ENCODE results near the gene TMEM203. TPM values are rescaled to one million over a fixed set of nuclear protein-coding genes. Genes with fewer than 3 reads are reported as not detected.

The TMEM203 gene
- total and polyA plus RNA-seq, 2 of the 13 experiments (the other 11 are each of a cell fraction or from before 2014, with no cell fraction given), result 23.4 to 36.7 TPM

DNA sequence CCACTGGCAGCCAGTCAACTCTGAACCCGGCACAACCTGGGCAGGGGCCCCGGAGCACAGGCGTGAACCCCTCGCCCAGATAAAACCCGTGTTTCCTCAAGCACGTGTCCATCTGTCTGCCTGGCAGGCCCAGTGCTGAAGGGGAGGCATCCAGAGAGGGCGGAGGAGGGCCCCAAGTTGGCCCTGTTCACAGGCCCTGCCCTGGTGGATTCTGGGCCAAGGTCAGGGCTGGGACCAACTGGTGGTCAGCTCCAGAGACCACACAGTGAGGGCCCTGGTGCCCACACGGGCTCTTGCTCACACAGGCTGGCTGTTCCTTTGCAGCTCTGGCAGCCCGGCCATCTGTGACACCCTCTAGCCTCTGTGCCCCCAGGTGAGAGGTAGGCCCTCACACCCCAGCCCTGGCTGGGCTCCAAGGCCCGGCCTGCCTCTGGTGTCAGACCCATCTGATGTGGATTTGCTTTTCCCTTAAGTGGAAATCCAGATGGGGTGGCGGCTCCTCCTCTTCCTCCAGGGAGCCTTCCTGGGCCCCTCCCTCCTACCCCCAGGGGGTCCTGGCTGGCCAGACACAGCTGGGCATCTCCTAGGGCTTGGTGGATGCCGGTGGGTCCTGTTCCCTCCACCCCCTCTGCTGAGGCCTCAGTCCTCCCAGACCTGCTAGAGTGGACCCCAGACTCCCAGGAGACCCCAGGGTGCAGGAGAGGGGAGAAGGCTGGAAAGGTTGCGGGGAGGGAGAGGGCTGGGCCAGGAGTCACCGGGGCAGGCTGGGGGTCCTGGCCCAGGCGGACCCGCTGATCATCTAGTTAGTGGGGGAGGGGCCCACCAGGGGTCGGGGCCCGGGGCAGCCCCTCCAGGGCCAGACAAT lies 45.1 kb upstream of the TMEM203 start (continued):
- TF ChIP-seq, protein P1, sequence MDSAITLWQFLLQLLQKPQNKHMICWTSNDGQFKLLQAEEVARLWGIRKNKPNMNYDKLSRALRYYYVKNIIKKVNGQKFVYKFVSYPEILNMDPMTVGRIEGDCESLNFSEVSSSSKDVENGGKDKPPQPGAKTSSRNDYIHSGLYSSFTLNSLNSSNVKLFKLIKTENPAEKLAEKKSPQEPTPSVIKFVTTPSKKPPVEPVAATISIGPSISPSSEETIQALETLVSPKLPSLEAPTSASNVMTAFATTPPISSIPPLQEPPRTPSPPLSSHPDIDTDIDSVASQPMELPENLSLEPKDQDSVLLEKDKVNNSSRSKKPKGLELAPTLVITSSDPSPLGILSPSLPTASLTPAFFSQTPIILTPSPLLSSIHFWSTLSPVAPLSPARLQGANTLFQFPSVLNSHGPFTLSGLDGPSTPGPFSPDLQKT (CRISPR knock-in tag; IDR thresholded peaks at IDR 0.05; ENCODE audit: borderline replicate concordance), result no peak
- TF ChIP-seq, protein P2, sequence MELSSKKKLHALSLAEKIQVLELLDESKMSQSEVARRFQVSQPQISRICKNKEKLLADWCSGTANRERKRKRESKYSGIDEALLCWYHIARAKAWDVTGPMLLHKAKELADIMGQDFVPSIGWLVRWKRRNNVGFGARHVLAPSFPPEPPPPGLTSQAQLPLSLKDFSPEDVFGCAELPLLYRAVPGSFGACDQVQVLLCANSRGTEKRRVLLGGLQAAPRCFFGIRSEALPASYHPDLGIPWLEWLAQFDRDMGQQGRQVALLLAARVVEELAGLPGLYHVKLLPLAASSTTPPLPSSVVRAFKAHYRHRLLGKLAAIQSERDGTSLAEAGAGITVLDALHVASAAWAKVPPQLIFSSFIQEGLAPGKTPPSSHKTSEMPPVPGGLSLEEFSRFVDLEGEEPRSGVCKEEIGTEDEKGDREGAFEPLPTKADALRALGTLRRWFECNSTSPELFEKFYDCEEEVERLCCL (CRISPR knock-in tag; IDR thresholded peaks at IDR 0.05; ENCODE audit: borderline replicate concordance), result no peak
- no peak for TF ChIP-seq KLF12 (CRISPR knock-in tag; IDR thresholded peaks at IDR 0.05; ENCODE audit: borderline replicate concordance)
- no peak for TF ChIP-seq HMGA1 (CRISPR knock-in tag; conservative IDR thresholded peaks at IDR 0.05)
- TF ChIP-seq WIZ (CRISPR knock-in tag; IDR thresholded peaks at IDR 0.05), result no peak
- TF ChIP-seq MAFF (IDR thresholded peaks at IDR 0.05; ENCODE audit: low read depth, low read length), result no peak
- TF ChIP-seq ZFX (CRISPR knock-in tag; IDR thresholded peaks at IDR 0.05; ENCODE audit: low read depth), result peak; percentile 78
- TF ChIP-seq, protein P3, sequence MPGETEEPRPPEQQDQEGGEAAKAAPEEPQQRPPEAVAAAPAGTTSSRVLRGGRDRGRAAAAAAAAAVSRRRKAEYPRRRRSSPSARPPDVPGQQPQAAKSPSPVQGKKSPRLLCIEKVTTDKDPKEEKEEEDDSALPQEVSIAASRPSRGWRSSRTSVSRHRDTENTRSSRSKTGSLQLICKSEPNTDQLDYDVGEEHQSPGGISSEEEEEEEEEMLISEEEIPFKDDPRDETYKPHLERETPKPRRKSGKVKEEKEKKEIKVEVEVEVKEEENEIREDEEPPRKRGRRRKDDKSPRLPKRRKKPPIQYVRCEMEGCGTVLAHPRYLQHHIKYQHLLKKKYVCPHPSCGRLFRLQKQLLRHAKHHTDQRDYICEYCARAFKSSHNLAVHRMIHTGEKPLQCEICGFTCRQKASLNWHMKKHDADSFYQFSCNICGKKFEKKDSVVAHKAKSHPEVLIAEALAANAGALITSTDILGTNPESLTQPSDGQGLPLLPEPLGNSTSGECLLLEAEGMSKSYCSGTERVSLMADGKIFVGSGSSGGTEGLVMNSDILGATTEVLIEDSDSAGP (CRISPR knock-in tag; IDR thresholded peaks at IDR 0.05; ENCODE audit: borderline replicate concordance), result peak; percentile 57; the same call in 1 of the 2 replicates
- no peak for TF ChIP-seq RBM39 (IDR thresholded peaks at IDR 0.05; ENCODE audit: low read depth, low read length, poor library complexity, severe bottlenecking)
- no peak for TF ChIP-seq KDM5A (IDR thresholded peaks at IDR 0.05; ENCODE audit: borderline replicate concordance, low read length)
- TF ChIP-seq SRSF1 (optimal IDR thresholded peaks at IDR 0.05; ENCODE audit: low read depth, low read length), result no peak
- TF ChIP-seq, protein P4, sequence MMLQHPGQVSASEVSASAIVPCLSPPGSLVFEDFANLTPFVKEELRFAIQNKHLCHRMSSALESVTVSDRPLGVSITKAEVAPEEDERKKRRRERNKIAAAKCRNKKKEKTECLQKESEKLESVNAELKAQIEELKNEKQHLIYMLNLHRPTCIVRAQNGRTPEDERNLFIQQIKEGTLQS (CRISPR knock-in tag; IDR thresholded peaks at IDR 0.05), result no peak
- no peak for TF ChIP-seq ZMYM2 (CRISPR knock-in tag; IDR thresholded peaks at IDR 0.05)
- TF ChIP-seq ZNF747 (CRISPR knock-in tag; IDR thresholded peaks at IDR 0.05; ENCODE audit: borderline replicate concordance), result no peak
- TF ChIP-seq DMAP1 (CRISPR knock-in tag; IDR thresholded peaks at IDR 0.05), result no peak
- TF ChIP-seq, protein P5, sequence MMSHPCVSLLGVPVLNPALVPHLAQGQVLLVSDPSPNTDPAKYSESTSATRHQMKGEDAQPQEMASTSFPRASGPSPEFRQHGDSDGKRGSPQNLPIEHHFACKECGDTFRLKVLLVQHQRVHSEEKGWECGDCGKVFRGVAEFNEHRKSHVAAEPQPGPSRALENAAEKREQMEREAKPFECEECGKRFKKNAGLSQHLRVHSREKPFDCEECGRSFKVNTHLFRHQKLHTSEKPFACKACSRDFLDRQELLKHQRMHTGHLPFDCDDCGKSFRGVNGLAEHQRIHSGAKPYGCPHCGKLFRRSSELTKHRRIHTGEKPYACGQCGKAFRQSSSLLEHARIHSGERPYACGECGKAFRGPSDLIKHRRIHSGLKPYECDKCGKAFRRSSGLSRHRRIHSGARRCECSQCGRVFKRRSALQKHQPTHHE (CRISPR knock-in tag; IDR thresholded peaks at IDR 0.05; ENCODE audit: borderline replicate concordance), result no peak
- no peak for TF ChIP-seq HDAC2 (CRISPR knock-in tag; IDR thresholded peaks at IDR 0.05)
- no peak for TF ChIP-seq KMT2B (CRISPR knock-in tag; IDR thresholded peaks at IDR 0.05)
- TF ChIP-seq, protein P6, sequence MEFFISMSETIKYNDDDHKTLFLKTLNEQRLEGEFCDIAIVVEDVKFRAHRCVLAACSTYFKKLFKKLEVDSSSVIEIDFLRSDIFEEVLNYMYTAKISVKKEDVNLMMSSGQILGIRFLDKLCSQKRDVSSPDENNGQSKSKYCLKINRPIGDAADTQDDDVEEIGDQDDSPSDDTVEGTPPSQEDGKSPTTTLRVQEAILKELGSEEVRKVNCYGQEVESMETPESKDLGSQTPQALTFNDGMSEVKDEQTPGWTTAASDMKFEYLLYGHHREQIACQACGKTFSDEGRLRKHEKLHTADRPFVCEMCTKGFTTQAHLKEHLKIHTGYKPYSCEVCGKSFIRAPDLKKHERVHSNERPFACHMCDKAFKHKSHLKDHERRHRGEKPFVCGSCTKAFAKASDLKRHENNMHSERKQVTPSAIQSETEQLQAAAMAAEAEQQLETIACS (CRISPR knock-in tag; IDR thresholded peaks at IDR 0.05), result no peak
- TF ChIP-seq, protein P7, sequence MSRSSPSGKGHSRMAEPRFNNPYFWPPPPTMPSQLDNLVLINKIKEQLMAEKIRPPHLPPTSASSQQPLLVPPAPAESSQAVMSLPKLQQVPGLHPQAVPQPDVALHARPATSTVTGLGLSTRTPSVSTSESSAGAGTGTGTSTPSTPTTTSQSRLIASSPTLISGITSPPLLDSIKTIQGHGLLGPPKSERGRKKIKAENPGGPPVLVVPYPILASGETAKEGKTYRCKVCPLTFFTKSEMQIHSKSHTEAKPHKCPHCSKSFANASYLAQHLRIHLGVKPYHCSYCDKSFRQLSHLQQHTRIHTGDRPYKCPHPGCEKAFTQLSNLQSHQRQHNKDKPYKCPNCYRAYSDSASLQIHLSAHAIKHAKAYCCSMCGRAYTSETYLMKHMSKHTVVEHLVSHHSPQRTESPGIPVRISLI (CRISPR knock-in tag; IDR thresholded peaks at IDR 0.05; ENCODE audit: borderline replicate concordance), result no peak
